Measurements from ENCODE around the gene SLC43A3. TPM values are rescaled to one million over a fixed set of nuclear protein-coding genes. Genes with fewer than 3 reads are reported as not detected.

SLC43A3 gene
- polyA plus RNA-seq, 3 donors, result 9.9 to 51.2 (median 40.7) TPM

DNA sequence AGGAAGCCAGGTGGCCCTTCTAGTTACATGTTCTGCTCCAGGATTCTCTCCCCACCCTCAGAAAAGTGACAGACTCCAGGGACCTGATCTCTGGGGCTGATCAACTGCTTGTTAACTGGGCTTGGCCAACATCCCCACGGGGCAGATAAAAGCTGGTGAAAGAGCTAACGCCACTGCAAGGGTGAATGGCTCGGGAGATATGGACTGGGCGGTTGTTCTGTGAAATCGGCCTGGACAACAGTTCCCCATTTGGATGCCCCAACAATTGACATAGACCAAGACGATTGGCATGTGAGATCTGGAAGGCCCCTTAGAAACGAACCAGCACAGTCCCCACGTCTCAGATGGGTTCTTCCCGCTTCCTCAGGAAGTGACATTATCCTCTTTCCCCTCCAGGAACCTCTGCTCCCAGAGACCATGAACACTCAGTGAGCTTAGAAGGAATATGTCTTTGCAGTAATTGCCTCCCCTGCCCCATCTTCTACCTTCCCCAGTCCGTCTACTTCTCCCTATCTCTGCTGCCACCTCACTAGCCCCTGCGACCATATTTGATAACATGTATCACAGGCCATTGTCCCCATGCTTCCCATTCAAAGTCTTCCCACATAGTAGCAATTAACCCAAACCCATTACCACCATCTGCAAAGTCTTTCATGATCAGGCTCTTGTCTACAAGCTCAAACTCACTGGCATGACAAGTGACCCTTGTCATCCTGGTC lies 30.9 kb downstream of the SLC43A3 start:
- no peak overlapping the region for H3K27ac ChIP-seq (ENCODE audit: low read depth, low read length)
- WGBS, 3 donors, result 71 to 87% (median 74%) methylated on average over 11 of the region's 11 CpGs

DNA sequence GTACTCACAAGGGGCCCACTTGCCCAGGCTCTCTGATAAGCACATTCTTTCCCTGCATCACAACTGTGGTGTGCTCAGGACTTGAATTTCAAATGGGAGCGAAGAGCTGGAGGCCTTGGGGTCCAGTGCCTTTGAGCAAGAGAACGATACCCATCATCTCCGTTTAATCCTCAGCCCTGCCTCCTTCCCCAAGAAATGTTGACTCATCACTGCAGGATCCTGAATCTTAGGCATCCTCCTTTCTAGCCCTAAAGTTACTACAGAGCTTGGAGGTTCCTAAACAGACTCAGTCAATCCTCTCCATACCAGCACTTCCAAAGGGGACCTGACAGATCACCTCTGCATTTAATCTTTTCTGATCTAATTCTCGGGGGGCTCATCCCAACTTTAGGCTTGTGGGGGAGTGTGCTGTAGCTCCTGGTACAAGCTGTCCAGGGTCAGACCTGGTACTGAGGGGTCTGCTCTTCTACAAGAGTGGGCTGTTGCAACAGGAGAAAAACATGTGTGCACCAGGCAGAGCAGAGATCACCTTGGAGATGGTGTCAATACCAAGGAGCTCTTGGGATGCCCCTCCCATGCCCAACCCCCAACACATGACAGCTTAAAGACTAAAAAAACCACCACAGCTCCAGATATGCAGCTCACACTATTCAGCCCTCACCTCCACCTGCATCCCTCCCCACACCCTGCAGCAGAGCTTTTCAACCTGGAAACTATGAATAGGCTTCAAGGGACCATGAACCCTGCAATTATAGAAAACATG lies 32.5 kb downstream of the SLC43A3 start:
- no peak overlapping the region for H3K27ac ChIP-seq (ENCODE audit: low read depth, low read length)
- 68 to 88% (median 88%) methylated on average over 4 of the region's 4 CpGs for WGBS, 3 donors

DNA sequence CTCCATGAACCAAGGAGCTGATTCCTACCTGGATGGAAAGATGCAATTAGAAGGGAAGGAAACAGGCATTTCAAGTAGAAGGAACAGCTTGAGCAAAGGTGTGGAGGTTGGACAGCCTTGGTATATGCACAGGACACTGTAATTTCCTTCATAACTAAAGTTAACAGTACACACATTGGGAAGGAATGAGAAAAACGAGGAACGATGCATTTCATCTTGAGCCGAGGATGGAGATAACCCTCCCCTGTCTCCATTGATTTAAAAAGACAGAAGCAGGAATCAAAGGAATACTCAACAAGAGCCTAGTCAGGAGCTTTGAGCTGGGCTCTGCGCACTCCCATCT lies 34.2 kb downstream of the SLC43A3 start:
- 85 to 90% (median 88%) methylated on average over 4 of the region's 4 CpGs for WGBS, 3 donors
- H3K27ac ChIP-seq (ENCODE audit: low read depth, low read length), result no peak overlapping the region

DNA sequence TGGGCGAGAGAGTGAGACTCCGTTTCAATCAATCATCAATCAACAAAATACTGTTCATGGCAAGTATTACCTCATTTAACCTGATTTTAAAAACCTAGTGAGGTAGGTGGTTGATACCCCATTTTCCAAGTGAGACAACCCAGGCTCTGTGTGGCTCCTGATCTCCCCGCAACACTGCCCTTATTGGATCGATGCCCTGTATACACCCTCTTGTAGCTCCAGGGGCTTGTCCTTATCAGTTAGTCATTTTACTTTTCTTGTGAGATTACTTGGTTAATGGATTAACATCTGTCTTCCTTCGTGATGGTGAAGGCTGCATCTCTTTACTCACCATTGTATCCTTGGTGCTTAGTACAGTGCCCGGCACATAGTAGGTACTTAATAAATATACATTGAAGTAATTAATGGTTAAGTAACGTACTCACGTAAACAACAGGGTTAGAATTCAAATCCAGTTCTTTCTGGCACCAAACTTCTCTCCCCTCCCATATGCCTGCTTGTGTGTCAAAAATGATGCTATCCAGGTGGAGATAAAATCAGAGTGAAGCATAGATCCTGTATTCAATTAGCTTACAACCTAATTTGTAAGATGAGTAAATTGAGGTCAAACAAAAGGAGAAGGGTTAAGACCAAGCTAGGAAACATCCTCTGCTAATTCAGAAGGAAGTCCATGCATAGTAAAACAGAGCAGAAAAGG lies 34.7 kb downstream of the SLC43A3 start:
- no peak overlapping the region for H3K27ac ChIP-seq (ENCODE audit: low read depth, low read length)
- WGBS, 3 donors, result 78 to 85% (median 81%) methylated on average over 8 of the region's 8 CpGs

DNA sequence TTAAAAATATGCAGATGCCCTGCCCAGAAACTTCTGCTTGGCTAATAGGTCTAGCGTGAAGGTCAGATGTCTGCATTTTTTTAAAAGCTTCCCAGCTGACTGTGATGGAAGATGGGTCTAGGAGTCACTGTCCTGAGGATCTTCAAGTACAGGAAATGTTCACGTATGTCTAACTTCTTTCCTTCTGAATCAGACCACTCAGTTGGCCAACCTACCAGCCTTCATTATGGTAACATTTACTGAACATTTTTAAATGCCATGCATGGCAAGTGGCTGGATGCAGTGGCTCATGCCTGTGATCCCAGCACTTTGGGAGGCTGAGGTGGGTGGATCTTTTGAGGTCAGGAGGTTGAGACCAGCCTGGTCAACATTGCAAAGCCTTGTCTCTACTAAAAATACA lies 35.4 kb downstream of the SLC43A3 start:
- no peak overlapping the region for H3K27ac ChIP-seq (ENCODE audit: low read depth, low read length)
- 46 to 85% (median 58%) methylated on average over 2 of the region's 2 CpGs for WGBS, 3 donors

DNA sequence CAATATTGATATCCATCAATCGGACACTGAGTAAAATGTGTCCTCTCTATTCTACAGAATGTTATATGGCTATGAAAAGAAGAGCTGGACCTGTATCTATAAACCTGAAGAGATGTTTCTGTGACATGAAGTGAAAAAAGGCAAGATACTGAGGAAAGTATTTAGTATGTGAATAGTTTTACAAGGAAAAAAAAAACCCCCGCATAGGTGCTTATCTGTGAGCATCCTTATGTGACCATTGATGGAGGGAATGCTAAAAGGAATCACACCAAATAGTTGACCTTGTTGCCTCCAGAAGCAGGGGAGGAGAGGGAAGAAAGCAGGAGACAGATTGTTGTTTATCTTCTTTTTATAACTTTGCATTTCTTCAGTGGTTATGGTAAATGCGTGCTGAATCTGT lies 35.8 kb downstream of the SLC43A3 start:
- WGBS, 3 donors, result 87 to 91% (median 88%) methylated on average over 3 of the region's 3 CpGs
- H3K27ac ChIP-seq (ENCODE audit: low read depth, low read length), result no peak overlapping the region

DNA sequence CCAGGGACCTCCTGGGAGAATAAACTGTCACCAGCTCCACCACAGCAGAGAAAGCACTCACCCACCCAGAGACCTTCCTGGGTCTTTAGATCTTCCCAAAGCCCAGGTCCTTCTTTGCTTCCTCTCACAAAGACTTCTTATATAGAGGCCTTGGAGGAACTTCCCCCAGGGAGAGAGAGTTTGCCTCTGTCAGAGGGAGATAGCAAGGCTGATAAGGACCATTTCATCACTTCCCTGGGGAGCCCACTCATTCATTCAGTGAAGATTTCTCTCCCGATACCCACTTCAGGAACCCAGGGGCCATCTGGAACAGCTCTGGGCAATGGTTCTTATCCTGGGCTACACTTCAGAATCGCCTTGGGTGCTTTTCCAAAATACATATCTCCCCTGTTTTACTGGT lies 36.4 kb downstream of the SLC43A3 start, which contains the start of gene PRG2:
TSS of gene PRG2 (minus strand) at position 116 of the 400 bp plus-strand sequence. CDS start 706 bp downstream, outside the sequence.
- no peak within 1 kb of the TSS for H3K27ac ChIP-seq (ENCODE audit: low read depth, low read length)
- WGBS, 3 donors, result 66 to 75% (median 70%) methylated on average over 2 of the region's 2 CpGs

DNA sequence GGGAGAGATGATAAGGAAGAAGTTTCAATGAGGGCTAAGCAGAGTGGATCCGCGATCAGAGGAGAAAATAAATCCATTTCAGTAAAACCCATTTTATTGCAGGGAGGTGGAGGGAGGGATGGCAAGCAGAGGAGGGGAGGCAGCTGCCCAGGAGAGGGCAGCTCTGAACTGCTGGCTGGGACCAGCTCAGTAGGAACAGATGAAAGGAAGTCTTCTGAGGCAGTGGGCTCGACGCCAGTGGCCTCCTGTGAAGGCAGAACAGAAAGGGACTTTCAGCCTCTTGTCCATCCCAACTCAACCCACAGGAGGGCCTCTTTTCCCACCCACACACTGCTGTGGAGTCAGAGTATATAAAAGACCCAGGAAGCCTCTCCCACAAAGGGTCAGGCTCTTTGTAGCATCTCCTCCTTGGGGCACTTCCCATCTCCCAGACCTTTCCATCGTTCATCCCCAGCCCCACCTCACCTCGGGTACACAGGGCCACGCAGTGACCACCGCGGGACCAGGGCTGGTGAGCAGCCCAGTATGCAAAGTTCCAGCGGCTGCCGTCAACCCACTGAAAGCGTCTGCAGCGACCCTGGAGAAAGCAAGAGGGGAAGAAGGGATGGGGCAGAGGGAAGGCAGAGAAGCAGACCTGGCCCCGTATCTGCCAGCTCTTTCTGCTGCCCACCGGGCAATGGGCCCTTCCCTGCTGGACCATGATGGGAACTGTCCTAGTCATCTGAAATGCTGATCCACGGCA lies 39.5 kb downstream of the SLC43A3 start:
- 71 to 80% (median 72%) methylated on average over 16 of the region's 16 CpGs for WGBS, 3 donors
- H3K27ac ChIP-seq (ENCODE audit: low read depth, low read length), result no peak overlapping the region

DNA sequence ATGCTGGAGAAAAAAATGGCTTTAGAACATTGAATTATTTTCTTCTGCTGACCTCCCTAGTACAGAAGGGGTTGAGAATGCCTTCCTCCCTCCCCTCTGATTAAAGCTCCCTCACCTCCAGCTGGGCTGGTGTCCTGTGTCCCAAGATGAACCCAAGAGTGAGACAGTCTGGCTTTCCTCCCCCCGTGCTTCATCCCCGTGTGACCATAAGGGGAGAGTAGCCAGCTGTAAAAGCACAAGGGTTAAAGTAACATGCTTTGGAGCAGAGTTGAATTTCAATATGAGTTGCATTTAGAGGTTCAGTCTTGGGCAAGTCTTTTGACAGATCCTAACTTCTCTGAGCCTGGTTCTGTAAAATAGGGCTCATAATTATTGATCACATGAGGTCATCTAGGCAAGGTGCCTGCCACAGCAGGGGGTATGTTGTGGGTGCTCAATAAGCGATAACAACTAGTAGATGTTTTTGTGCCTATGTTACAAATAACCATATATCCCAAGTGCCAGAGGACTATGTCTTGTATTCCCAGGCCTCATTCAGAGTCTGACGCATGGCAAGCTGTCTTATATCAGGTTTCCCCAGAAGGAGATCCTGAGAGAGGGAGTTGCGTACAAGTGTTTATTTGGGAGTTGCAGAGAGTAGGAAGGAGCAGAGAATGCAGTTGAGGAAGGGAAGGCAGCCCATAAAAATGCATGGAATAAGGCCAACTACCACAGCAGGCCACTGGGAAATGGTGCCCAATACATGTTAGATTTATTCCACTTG lies 40.6 kb downstream of the SLC43A3 start:
- H3K27ac ChIP-seq (ENCODE audit: low read depth, low read length), result no peak overlapping the region
- WGBS, 3 donors, result 79 to 82% (median 80%) methylated on average over 5 of the region's 5 CpGs

DNA sequence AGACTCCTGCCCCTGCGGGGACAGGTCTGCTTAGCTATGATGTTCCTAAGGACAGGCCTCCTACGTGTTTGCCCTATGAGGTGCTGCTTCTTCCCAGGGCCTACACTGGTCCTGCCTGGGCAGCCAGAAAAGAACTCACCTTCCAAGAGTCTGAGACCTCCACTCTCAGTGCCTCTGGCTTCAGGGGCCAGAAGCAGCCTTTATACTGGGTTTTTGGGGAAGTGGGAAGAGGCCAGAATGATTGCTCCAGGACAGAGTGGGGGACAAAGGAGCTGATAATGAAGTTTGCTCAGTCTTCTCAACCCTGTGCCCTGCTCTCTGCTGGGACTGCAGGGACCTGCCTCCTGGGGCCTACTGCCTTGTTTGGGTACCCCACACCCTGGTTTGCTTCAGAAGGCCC lies 45.9 kb downstream of the SLC43A3 start, which contains the start of gene PRG3:
TSS of gene PRG3 (minus strand) at position 176 of the 400 bp plus-strand sequence. CDS start 442 bp downstream, outside the sequence.
- 80 to 85% (median 82%) methylated on average over 2 of the region's 2 CpGs for WGBS, 3 donors
- no peak within 1 kb of the TSS for H3K27ac ChIP-seq (ENCODE audit: low read depth, low read length)

DNA sequence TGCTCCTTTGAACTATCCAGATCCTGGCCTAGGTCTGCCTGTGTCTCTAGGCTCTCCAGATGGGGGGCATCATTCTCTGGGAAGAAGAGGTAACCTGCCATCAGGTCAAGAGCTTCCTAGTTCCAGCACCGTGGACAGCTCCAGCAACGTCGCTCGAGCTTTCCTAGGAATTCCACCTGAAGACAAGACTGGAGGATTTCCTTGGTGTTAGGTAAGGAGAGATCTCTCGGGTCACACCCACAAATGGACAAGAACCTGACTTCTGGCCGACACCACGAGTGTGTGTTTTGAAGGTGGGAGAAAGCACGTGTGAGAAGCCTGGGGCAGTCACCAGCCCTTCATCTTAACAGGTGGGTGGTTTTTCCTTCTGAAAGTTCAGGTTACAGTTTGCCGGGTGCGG lies 47.2 kb downstream of the SLC43A3 start:
- WGBS, 3 donors, result 27 to 32% (median 28%) methylated on average over 10 of the region's 10 CpGs
- no peak overlapping the region for H3K27ac ChIP-seq (ENCODE audit: low read depth, low read length)

DNA sequence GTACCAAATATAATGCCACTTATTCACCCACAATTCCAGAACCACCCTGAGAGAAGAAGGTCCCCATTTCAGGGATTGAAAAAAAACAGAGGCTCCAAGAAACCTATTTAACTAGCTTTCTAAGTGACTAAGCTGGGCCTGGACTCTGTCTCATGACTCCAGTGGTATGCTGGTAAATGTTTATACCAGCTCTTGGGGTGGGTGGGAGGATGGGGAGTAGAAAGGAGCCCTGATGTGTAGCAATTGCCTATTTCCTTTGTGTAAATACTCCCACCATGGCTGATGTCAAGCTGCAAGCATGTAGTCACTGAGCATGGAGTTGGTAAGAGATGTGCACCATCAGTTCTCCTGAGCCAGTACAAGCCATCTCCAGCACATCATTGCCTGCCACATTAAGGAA lies 48.7 kb downstream of the SLC43A3 start:
- no peak overlapping the region for H3K27ac ChIP-seq (ENCODE audit: low read depth, low read length)

DNA sequence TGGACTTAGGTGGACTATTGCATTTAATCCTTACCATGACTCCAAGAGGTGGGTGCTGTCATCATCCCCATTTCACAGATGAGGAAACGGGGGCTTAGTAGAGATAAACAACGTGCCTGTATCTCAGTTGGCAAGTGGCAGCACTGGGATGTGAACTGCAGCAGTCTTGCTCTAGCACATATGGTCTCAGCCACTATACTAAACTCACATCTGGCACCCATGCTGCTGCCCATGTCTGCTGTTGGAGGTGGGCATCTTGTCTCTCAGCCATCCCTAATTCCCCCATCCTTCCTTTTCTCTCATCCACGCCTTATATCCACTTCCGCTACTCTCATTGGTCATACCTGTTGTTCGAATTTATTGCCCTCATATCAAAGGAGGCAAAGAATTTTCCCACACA lies 49.8 kb downstream of the SLC43A3 start:
- WGBS, 3 donors, result 69 to 74% (median 70%) methylated on average over 5 of the region's 5 CpGs
- H3K27ac ChIP-seq (ENCODE audit: low read depth, low read length), result no peak overlapping the region

DNA sequence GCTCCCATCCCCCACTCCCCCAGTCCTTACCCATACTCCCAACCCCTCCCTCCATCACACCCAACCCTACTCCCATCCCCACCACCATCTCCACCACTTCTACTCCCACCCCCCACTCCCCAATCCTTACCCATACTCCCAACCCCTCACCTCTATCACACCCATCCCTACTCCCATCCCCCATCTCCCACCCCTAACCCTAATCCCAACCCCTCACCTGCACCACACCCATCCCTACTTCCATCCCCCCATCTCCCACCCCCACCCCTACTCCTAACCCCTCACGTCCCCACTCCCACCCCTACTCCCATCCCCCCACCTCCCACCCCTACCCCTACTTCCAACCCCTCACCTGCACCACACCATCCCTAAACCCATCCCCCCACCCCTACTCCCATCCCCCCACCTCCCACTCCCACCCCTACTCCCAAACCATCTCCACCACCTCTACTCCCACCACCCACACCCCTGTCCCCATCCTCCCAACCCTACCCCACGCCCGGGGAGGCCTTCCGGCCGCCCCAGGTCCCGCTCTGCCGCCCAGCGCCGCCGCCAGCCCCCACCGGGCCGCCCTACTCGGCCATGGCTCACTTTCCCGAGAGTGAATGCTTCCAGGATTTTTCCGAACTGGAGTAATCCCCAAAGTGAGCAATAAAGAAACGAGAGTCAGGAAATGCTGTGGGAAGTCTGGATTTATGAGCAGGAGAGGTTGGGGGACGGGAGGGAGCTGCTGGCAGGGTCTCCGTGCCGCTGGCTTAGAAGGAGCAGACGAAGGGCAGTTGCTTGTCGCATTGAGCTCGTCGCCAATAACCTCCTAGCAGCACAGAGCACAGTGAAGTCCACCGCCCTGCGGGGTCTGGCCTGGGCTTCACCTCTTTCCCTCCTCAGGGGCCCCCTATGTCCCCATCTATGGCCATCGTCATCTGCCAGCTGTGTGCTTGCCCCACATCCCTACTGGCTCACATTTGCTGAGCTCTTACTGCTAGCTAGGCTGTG lies 50.5 kb downstream of the SLC43A3 start:
- WGBS, 3 donors, result 40 to 72% (median 58%) methylated on average over 25 to 26 of the region's 26 CpGs
- no peak overlapping the region for H3K27ac ChIP-seq (ENCODE audit: low read depth, low read length)

DNA sequence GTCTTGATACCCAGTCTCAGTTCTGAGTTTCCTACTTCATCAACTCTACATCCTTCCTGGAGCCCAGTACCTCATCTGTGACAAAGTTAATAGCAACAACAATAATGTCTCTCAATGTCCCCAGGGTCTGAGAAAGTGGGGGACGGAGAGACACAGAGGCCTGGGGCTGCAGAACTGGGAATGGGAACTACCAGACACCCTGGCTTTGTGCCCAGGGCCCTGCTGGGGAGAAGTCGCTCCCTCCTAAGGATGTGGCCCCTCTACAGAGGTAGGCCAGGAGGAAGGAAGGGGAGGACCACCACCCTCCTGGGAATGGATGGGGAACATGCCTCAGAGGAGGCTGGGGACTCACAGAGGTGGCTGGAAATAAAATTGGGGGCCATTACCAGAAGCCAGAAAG lies 51.4 kb downstream of the SLC43A3 start:
- WGBS, 3 donors, result 38 to 76% (median 42%) methylated on average over 2 of the region's 2 CpGs
- H3K27ac ChIP-seq (ENCODE audit: low read depth, low read length), result no peak overlapping the region

DNA sequence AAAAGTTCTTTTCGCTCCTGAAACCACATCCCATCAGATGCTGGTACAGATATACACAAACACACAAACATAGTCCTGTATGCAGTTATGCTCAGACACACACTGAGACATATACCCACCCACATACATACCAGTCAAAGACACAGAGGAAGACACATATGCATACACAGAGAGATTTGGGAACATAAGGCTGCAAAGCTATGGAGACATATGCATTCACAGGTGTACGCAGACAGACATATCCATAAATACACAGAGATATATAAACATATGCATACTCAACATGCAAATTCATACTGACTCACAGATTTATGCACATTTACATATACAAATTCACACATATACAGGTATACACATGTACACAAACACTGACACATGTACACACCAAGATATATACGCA lies 52.0 kb downstream of the SLC43A3 start:
- no peak overlapping the region for H3K27ac ChIP-seq (ENCODE audit: low read depth, low read length)
- WGBS, 3 donors, result 94 to 97% (median 95%) methylated on average over 3 of the region's 3 CpGs

DNA sequence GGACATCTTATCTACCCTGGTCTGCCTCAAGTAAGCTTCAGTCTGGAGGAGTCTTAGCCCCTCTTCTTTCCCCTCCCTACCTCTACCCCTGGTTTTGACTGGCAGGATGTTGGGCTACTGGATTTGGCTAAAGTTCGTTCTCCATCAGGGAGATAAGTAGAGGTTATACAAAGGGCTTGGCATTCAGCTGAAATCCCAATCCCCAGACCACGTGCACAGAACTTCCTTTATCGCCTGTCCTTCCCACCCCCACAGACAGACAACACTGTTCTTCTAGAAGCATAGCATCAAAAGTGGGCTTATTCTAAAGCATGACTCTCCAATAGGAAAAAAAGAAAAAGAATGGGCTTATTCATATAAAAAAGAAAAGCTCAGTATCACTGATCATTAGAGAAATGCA lies 53.8 kb downstream of the SLC43A3 start:
- WGBS, 3 donors, result 26 to 53% (median 42%) methylated on average over 3 of the region's 3 CpGs
- no peak overlapping the region for H3K27ac ChIP-seq (ENCODE audit: low read depth, low read length)
